GM21737 (cell line): ENCODE results near the gene SYT14.
"Not testable (repeated sequence)": the region's sequence is repeated elsewhere in the genome, so short reads cannot be mapped to it uniquely, and the experiment has no call there.

Experiments used
- ATAC-seq: cut with Tn5 transposase; IDR thresholded peaks from one replicate; pipeline ENCODE4 v1.9.1; 2021; ENCODE audit warnings: mild to moderate bottlenecking, moderate library complexity; ENCODE audit not compliant: unreplicated experiment

Gene SYT14

DNA sequence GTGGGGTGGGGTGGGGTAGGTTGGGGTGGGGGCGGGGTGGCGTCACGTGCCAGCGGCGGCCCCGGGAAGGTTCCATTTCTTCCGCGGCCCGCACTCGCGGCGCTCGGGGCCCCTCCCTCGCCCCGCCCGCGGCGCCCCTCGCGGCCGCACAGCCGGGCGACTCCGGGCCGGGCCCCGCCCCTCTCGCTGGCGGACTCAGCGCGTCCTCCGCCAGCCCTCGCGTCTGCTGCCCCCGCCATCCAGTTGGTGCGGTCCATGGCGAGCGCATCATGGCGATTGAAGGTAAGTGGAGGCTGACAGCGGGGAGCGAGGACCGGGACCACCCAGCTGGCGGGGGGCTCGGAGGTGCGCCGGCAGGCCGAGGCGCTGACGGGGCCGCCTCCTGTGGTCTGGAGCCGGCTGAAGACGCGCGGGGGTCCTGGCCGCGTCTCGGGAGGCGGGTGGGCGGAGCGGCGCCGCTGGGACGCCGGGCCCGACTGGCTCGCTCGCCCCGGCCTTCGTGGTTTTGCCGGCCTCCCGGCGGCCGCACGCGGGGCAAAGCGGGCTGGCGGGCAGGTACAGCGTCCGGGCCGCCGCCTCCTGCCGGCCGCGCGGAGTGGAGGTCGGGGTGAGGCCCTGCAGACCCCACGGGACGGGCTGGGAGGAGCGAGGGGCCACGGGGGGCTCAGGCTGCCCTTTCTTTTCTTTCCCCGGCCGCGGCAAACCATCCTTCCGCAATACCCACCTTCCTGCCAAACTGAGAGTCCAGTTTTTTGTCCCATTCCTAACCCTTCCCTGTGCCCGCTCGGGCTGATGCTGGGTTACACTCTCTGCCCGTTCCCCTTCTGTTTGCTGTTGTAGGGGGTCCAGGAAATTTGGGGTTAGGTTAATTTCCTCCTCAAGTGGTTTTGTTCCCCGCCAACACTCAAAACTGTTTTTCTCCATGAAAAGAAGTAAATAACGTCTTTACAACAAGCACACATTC, at the start of gene SYT14:
SYT14 (plus strand) TSS at position 222 of the 964 bp plus-strand sequence; CDS start at position 270, 48 bp downstream.
- ATAC-seq = no peak

DNA sequence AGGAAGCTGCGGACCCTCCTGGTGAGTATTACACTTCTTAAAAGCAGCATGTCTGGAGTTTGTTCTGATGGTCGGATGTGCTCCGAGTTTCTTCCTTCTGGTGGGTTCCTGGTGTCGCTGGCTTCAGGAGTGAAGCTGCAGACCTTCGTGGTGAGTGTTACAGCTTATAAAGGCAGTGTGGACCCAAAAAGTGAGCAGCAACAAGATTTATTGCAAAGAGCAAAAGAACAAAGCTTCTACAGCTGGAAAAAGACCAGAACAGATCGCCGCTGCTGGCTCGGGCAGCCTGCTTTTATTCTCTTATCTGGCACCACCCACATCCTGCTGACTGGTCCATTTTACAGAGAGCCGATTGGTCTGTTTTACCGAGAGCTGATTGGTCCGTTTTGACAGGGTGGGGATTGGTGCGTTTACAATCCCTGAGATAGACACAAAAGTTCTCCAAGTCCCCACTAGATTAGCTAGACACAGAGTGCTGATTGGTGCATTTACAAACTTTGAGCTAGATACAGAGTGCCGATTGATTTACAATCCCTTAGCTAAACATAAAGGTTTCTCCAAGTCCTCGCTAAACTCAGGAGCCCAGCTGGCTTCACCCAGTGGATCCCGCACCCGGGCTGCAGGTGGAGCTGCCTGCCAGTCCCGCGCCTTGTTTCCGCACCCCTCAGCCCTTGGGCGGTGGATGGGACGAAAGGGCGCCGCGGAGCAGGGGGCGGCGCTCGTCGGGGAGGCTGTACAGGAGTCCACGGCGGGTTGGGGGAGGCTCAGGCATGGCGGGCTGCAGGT, 49.5 kb upstream of the SYT14 start:
- ATAC-seq = not testable (repeated sequence)

DNA sequence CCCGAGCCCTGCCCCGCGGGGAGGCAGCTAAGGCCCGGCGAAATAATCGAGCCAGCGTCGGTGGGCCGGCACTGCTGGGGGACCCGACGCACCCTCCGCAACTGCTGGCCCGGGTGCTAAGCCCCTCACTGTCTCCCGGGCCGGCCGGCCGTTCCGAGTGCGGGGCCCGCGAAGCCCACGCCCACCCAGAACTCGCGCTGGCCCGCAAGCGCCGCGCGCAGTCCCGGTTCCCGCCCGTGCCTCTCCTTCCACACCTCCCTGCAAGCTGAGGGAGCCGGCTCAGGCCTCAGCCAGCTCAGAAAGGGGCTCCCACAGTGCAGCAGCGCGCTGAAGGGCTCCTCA, 49.0 kb upstream of the SYT14 start:
- ATAC-seq = no peak

DNA sequence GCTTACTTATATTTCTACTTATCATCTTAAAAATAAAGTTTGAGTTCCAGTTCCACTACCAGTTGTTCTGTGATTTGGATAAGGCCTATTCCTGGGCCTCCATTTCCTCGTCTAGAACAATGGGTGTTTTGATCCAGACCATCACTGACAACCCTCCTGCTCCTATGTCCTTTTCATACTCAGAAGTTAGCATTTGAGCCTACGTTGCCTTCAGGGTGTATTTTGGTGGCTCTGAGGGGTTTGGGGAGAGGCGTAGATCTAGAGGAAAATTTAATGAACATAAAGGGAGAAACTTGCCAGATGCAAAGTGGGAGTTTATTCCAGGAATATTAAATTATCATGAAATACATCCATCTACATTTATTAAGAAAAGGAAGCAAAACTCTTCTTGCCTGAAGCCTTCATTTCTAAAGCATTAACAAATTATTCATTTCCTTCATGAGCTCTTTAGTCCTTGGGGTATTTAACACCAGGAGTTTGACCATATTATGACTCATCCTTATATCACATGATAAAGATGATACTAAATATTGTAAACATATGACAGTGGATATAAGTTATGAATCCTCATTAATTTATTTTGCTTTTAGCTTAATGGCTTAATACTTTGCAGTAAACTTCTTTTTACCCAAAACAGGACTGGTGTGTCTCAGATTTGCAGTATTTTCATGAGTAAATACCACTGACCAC, 47.2 kb upstream of the SYT14 start:
- no peak for ATAC-seq

DNA sequence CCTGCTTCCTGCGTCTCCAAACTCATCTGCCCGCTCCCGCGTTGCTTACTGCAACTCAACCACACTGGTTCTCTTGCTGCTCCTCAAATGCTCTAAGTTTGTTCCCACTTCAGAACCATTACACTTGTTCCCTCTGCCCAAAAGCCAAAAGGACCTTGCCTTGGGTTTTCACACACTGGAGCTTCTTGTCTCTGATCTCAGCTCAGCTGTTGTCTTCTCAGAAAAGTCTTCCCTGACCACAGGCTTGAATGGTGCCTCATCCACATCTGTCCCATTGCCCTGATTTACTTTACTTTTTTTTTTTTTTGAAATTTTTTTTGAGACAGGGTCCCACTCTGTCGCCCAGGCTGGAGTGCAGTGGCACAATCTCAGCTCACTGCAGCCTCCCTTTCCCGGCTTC, 44.3 kb upstream of the SYT14 start:
- ATAC-seq = no peak

DNA sequence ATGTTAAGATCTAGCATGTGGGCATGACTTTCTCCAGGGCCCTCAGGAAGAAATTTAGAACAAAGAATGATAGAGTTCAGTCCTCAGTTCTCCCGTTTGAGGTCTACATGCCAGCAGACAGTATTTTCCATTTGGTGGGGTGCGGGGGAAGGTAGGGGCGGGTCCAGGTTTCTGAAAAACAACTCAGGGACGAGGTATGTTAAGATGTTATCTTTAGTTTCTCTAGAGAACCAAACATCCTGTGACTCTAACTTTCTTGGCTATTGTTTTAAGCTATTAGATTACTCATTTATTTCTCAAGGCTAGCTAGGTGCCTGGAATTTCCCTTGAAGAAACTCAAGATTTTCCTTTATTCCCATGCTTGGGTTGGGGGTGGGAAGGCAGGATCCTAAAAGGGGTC, 42.3 kb upstream of the SYT14 start:
- no peak for ATAC-seq

DNA sequence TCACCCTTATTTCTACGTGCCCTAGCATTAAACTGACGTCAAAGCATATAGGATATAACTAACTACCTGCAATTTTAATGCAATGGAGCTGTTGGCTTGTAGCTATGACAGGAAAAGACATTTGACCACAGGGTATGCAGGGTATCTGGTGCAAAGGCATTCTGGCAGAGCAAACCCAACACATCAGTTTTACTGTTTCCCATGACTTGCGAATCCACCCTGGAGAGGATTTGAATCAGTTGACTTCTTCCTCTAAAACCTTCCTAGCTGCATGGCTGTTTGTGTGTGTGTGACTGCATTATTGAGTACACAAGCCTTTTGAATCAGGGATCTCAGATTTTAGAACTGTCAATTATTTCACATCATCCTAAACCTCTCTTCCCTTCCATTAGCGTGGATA, 41.7 kb upstream of the SYT14 start:
- no peak for ATAC-seq

DNA sequence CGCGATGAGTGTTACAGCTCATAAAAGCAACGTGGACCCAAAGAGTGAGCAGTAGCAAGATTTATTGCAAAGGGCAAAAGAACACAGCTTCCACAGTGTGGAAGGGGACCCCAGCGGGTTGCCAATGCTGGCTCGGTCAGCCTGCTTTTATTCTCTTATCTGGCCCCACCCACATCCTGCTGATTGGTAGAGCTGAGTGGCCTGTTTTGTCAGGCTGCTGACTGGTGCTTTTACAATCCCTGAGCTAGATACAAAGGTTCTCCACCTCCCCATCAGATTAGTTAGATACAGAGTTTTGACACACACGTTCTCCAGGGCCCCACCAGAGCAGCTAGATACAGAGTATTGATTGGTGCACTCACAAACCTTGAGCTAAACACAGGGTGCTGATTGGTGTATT, 39.7 kb upstream of the SYT14 start:
- not testable (repeated sequence) for ATAC-seq

DNA sequence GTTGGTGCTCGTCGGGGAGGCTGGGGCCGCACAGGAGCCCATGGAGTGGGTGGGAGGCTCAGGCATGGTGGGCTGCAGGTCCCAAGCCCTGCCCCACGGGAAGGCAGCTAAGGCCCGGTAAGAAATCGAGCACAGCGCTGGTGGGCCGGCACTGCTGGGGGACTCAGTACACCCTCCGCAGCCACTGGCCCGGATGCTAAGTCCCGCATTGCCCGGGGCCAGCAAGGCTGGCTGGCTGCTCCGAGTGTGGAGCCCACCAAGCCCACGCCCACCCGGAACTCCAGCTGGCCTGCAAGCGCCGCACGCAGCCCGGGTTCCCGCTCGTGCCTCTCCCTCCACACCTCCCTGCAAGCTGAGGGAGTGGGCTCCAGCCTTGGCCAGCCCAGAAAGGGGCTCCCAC, 39.2 kb upstream of the SYT14 start:
- not testable (repeated sequence) for ATAC-seq

DNA sequence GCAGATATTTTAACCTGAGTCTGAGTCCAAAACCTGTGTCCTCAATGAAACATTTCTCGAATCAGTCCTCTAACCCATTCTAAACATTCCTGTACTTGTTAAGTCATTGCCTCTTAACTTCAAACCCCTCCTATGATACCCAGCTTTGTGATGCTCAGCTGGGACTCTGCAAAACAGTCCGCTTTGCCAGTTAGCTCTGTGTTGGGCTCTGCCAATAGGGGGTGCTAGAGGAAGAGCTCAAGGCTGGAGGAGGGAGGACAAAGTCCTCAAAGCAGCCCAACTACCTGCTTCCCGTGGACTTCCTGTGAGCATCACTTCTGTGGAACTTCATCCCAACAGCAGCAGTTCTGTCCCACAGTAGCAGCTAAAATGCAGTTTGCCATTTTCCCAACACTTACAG, 38.1 kb upstream of the SYT14 start:
- ATAC-seq = no peak

DNA sequence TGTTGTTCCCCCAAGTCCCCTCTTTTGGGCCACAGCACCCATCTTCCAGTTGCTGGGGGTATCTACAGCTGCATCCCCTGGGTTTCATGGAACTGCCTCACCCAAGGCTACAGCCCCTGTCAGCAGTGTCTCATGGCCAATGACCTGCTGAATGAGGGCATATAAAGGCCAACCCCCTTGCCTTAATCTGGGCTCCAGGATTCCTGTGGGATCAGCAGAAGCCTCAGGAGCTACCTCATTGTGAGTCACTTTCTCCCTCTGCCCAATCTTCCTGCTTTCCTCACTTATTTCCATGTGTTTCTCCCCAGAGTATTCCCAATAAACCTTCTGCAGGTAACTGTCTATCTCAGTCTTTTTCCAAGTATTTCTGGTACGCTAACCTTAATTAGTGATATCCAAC, 37.3 kb upstream of the SYT14 start:
- ATAC-seq = no peak

DNA sequence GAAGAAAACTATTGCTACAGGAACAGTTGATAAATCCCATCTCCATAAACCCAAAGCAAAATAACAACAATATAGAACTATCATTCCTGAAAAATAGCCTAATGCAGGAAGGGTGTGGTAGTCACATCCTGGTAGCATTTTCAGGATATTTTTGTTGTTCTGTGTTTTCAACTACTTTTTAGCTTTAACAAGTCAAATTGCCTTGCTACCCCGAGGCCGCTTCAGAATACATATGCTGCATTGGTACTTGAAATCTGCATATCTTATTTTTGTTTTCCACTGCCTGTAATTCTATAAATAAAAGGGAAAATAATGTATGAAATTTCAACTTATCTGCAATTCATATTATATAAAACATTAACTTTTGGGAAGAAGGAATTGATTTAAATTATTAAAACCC, 36.8 kb upstream of the SYT14 start:
- ATAC-seq = no peak

DNA sequence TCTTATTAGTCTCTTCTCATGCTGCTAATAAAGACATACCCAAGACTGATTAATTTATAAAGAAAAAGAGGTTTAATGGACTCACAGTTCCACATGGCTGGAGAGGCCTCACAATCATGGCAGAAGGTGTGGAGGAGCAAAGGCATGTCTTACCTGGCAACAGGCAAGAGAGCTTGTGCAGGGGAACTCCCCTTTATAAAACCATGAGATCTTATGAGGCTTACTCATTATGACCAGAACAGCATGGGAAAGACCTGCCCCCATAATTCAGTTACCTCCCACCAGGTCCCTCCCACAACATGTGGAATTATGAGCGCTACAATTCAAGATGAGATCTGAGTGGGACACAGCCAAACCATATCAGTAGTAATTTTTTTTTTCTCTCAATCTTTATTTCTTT, 33.2 kb upstream of the SYT14 start:
- not testable (repeated sequence) for ATAC-seq

DNA sequence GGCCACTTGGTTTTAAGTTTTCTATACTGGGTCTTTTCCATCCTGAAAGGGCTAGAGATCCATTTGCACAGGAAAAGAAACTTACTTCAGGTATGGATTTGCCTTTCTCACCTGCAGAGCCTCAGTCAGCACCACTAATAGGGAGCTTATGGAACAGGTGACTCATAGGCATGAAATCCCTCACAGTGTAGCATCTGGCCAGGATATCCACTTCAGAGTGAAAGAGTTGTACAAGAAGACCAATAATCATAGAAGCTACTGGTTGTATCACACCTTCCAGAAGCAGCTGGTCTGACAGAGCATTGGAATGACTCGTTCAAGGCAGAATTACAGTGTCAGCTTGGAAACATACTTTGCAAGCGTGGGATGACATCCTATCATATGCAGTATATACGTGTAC, 26.3 kb upstream of the SYT14 start:
- no peak for ATAC-seq

DNA sequence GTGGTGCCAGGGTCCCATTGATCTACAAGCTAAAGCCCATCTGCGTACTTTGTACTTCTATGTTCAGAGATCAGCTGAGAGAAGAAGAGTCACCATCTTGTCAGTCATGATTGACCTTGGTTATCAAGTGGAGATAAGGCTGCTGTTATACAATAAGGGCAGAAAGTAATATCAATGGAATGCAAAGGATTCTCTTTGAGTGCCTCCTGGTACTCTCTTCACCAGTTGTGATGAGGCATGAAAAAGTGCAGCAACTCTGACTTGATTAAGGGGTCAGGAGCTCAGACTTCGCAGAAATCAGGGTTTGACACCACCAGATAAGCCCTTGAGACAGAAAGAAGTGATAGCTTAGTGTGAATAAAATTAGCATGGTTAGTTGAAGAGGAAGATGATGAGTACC, 25.7 kb upstream of the SYT14 start:
- ATAC-seq = no peak

DNA sequence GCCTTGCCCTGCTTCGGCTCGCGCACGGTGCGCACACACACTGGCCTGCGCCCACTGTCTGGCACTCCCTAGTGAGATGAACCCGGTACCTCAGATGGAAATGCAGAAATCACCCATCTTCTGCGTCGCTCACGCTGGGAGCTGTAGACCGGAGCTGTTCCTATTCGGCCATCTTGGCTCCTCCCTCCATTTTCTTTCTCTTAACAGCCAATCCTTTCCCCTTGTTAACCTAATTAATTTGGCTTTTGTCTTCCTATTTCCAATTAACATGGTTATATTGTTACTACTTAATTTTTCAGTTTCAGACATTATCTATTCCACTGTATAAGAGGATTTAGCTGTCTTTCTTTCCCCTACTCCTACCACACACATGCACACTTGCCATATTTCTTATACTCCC, 18.4 kb upstream of the SYT14 start:
- not testable (repeated sequence) for ATAC-seq

DNA sequence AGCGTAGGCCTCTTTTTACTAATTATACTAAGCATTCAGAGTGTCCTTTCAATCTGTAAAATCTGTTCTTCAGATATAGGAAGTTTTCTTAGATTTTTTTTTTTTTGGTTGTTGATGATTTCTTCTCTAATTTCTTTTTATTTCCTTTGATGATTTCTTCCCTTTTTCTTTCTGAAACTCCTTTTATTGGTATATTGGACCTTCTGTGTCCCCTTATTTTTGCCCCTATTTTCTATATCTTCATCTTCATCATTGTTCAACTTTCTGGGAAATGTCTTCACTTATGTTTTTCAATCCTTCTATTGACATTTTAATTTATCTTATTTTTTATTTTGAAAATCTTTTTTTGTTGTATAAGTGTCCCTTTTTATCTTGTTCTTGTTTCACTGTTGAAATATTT, 17.2 kb upstream of the SYT14 start:
- no peak for ATAC-seq

DNA sequence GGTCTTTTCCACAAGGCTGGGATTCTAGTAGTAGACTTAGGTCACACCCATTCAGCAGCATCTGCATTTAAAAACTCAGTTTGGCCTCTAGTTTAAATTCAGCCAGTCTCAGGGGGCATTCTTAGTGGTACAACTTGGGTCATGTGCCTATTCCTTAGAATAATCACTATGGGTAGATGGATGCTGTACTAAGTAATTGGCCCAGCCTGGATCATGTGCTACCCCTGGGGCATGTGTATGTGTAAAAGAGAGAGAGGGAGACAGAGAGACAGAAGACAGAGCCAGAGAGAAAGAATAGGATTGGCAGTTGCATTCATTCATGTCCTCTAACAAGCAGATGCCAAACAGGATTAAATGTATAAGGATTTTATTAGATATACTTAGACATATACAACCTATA, 13.6 kb upstream of the SYT14 start:
- no peak for ATAC-seq

DNA sequence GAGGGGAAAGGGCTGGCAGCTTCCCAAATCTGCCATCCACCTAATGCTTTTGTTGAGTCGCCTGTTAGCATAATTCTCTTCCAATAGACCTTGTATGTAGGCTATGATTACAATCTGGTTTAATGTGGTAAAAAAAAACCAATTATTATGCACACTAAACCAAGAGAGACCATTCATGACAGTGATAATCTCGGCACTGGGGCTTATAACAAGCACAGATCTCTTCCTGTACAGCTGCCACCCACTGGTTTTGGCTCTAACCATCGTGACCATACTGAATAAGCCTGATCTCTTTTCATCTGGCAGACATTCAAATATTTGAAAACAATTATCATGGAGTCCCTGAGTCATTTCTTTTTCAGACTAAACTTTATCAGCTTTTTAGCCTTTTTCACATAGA, 12.0 kb upstream of the SYT14 start:
- ATAC-seq = no peak

DNA sequence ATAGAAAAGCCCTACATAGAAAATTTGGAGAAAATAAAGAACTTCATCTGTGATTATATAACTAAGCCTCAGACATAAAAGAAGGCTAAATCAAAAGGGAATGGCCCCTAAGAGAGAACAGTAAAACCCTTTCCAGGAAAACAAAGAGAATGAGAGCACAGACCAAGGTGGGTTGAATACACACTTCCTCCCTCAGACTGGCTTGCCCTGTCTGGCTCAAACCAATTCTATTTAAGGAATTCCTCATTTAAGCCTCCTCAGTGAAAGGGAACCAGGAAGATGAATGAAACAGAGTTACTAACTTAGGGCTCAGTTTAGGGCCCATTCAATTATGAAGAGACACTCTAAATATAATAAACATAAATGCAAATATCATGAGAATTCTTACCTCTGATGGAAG, 10.6 kb upstream of the SYT14 start:
- no peak for ATAC-seq

DNA sequence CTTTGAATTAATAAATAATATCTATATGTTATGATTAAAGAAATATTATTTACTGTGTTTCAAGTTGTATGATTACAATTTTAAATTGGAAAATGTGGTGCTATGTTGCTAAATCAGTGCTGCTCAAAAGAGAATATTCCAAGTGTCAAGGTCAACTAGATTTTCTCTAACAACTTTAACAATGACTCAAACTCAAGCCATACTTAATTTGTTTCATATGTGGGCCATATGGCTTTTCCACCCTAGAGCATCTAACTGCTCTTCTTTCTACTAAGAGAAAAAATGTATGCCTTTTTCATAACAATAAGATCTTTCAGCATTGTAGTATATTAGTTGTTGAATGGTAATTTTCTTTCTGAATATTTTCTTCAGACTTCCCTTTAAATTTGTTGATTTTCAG, 8.3 kb upstream of the SYT14 start:
- ATAC-seq = no peak

DNA sequence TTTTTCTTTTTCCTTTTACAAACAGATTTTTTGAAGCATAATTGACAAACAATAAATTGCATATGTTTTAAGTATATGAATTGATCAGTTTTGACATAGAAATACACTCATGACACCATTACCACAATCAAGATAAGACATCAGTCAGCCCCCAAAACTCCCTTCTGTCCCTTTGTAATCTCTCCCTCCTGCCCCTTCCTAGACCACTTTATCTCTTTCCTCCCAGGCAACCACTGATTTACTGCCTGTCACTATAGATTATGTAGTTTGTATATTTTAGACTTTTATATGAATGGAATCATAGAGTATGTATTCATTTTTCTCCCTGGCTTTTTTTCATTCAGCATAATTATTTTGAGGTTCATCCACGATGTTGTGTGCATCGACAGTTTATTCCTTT, 6.9 kb upstream of the SYT14 start:
- ATAC-seq = no peak
